OCI-LY7 (cell line): Measurements from ENCODE around the gene UBAC1. TPM values are rescaled to one million over a fixed set of nuclear protein-coding genes. Genes with fewer than 3 reads are reported as not detected.
A peak's percentile ranks its signal among the peaks of the same experiment; 100 is the strongest.

Source experiments
- BruUV-seq: library from RNA; stranded (reverse); fragments of 400-500 nt; replicated peaks from 2 replicates; lab custom pipeline; 2021; lab: Mats Ljungman, UMichigan
- CTCF ChIA-PET: fragments of 300-600 bp; sonication (Branson Sonifier 250); formaldehyde crosslinking; loops from one replicate; lab custom pipeline; 2022; ENCODE audit warnings: antibody characterized with exemption; ENCODE audit not compliant: unreplicated experiment; lab: Charles Lee
- POLR2A ChIA-PET: fragments of 300-600 bp; sonication (Branson Sonifier 250); formaldehyde crosslinking; loops from one replicate; lab custom pipeline; 2022; ENCODE audit warnings: antibody characterized with exemption; lab: Charles Lee
- DNase-seq: peaks from one replicate; pipeline ENCODE4 v3.0.0-alpha.2; 2015; ENCODE audit warnings: low spot score
- H2AFZ ChIP-seq: fragments of 200-600 bp; sonication (generic), shearing (Covaris generic); 2 replicates; pipeline ENCODE4 v1.6.1; 2014; ENCODE audit warnings: mild to moderate bottlenecking, antibody characterized with exemption, low read length, moderate library complexity
- H3K27ac ChIP-seq: fragments of 200-600 bp; sonication (generic); 2 replicates; pipeline ENCODE4 v1.5.1; 2014; ENCODE audit warnings: mixed run types, low read depth, mild to moderate bottlenecking, moderate library complexity, low read length, inconsistent platforms; ENCODE audit not compliant: poor library complexity, severe bottlenecking
- H3K36me3 ChIP-seq: fragments of 200-600 bp; sonication (generic); 2 replicates; pipeline ENCODE4 v1.6.1; 2014; ENCODE audit warnings: mild to moderate bottlenecking, antibody characterized with exemption, low read length, moderate library complexity, mixed read lengths; ENCODE audit not compliant: insufficient read depth
- H3K4me1 ChIP-seq: fragments of 200-600 bp; sonication (generic); 2 replicates; pipeline ENCODE4 v1.5.1; 2014; ENCODE audit warnings: mild to moderate bottlenecking, low read length; ENCODE audit not compliant: insufficient read depth, poor library complexity, severe bottlenecking
- H3K4me2 ChIP-seq: fragments of 200-600 bp; sonication (generic); 2 replicates; pipeline ENCODE4 v1.6.1; 2014; ENCODE audit warnings: mild to moderate bottlenecking, low read length
- H3K4me3 ChIP-seq: fragments of 200-600 bp; sonication (generic); 2 replicates; pipeline ENCODE4 v1.5.1; 2014; ENCODE audit warnings: mild to moderate bottlenecking, low read depth, low read length; ENCODE audit not compliant: poor library complexity, severe bottlenecking
- H3K79me2 ChIP-seq: fragments of 200-600 bp; sonication (generic); 2 replicates; pipeline ENCODE4 v1.6.1; 2016; ENCODE audit warnings: low read depth, mild to moderate bottlenecking, low read length, moderate library complexity, mixed read lengths; ENCODE audit not compliant: insufficient read depth
- H3K9me2 ChIP-seq: fragments of 200-600 bp; sonication (generic); 2 replicates; pipeline ENCODE4 v1.6.1; 2016; ENCODE audit warnings: mild to moderate bottlenecking, low read length, mixed read lengths; ENCODE audit not compliant: insufficient read depth
- H3K9me3 ChIP-seq: fragments of 200-600 bp; sonication (generic); 2 replicates; pipeline ENCODE4 v1.6.1; 2014; ENCODE audit warnings: mild to moderate bottlenecking, mixed run types, low read length, mixed read lengths
- H4K20me1 ChIP-seq: fragments of 200-600 bp; sonication (generic); 2 replicates; pipeline ENCODE4 v1.6.1; 2014; ENCODE audit warnings: mild to moderate bottlenecking, antibody characterized with exemption, low read length, moderate library complexity, mixed read lengths; ENCODE audit not compliant: insufficient read depth
- CTCF ChIP-seq: fragments of 200-600 bp; sonication (generic); conservative IDR thresholded peaks from 2 replicates; pipeline ENCODE4 v1.5.1; 2014; ENCODE audit warnings: mild to moderate bottlenecking, antibody characterized with exemption, low read length, moderate library complexity, mixed read lengths
- EZH2phosphoT487 ChIP-seq: fragments of 200-600 bp; sonication (generic); IDR thresholded peaks from 2 replicates; pipeline ENCODE4 v1.6.1; 2018; ENCODE audit warnings: low read depth, borderline replicate concordance, mild to moderate bottlenecking, mixed run types, antibody characterized with exemption, low read length, moderate library complexity, mixed read lengths
- intact Hi-C: fragments of 100-400 bp; cut with micrococcal nuclease; formaldehyde crosslinking; loops from one replicate; pipeline ENCODE4 v1.10.0; 2022; ENCODE audit not compliant: unreplicated experiment
- total RNA-seq, 2 experiments: library from RNA; depleted of rRNA in 1 of 2; stranded (reverse); fragments of >200 nt in 1 of 2; shearing (Covaris generic) in 1 of 2; gene quantifications; 2 replicates each; pipeline ENCODE4 v1.2.3, GENCODE V29; 2014 to 2022

Gene UBAC1
- total RNA-seq, 2 experiments from 2014 or later, result 42.3 to 59.2 TPM

GRCh38 chr9:136010176-136010575, 49.0 kb upstream of the UBAC1 start:
- H3K79me2 ChIP-seq, result no peaks in the 10 kb centered on the region
- peaks cover 83% of the 10 kb centered on the region for H3K4me1 ChIP-seq
- peak overlapping the region; percentile 7; the same call in 1 of the 2 replicates for H3K4me2 ChIP-seq
- H3K4me3 ChIP-seq, result no peak overlapping the region
- CTCF ChIA-PET, result no interaction called here
- H3K9me3 ChIP-seq, result no peaks in the 10 kb centered on the region
- no peak for TF ChIP-seq EZH2phosphoT487
- no peaks in the 10 kb centered on the region for H3K9me2 ChIP-seq
- no TSS peak for BruUV-seq
- intact Hi-C loops, result loop anchor here (5.0 kb wide), 1 partner anchor 232 kb away; no protein-coding TSS in a partner anchor
- H2AFZ ChIP-seq, result no peak overlapping the region
- POLR2A ChIA-PET, result no interaction called here
- no peaks in the 10 kb centered on the region for H4K20me1 ChIP-seq
- H3K36me3 ChIP-seq, result no peaks in the 10 kb centered on the region
- no peak for DNase-seq
- no peak overlapping the region for H3K27ac ChIP-seq

GRCh38 chr9:136009516-136009915, 48.3 kb upstream of the UBAC1 start:
- Histone ChIP-seq H3K4me1 (peaks cover 83% of the 10 kb centered on the region), H3K79me2 (no peaks in the 10 kb centered on the region), H4K20me1 (no peaks in the 10 kb centered on the region), H3K27ac (no peak overlapping the region), H3K4me3 (no peak overlapping the region), H3K36me3 (no peaks in the 10 kb centered on the region), H3K9me3 (no peaks in the 10 kb centered on the region), H3K9me2 (no peaks in the 10 kb centered on the region), H2AFZ (no peak overlapping the region; the same call in 1 of the 2 replicates), H3K4me2 (peak overlapping the region; percentile 30)
- no peak for TF ChIP-seq CTCF
- intact Hi-C loops, result no loop called here
- CTCF ChIA-PET, result no interaction called here
- POLR2A ChIA-PET, result no interaction called here
- no peak for DNase-seq
- no TSS peak for BruUV-seq

GRCh38 chr9:136008693-136008997, 47.5 kb upstream of the UBAC1 start:
- Histone ChIP-seq H3K36me3 (no peaks in the 10 kb centered on the region), H4K20me1 (no peaks in the 10 kb centered on the region), H3K9me2 (no peaks in the 10 kb centered on the region), H3K4me2 (peak overlapping the region; percentile 30; the same call in 1 of the 2 replicates), H2AFZ (no peak overlapping the region), H3K4me1 (peaks cover 83% of the 10 kb centered on the region), H3K79me2 (no peaks in the 10 kb centered on the region), H3K9me3 (no peaks in the 10 kb centered on the region), H3K4me3 (no peak overlapping the region), H3K27ac (no peak overlapping the region)
- no TSS peak for BruUV-seq
- ChIA-PET POLR2A (no interaction called here), CTCF (interaction anchor here (0.6 kb wide), 1 partner anchor 43 kb away, joined by 6 read pairs; no protein-coding TSS in a partner anchor)
- intact Hi-C loops, result no loop called here
- DNase-seq, result no peak
- TF ChIP-seq CTCF (no peak), EZH2phosphoT487 (no peak)
